H9 (cell line): ENCODE data around the gene F10. TPM values are rescaled to one million over a fixed set of nuclear protein-coding genes. Genes with fewer than 3 reads are reported as not detected.

Source experiments
- DNase-seq: peaks from one replicate; pipeline ENCODE4 v3.0.0-alpha.2; 2017
- H2AFZ ChIP-seq: one replicate; pipeline ENCODE4 v1.6.1; 2013; ENCODE audit warnings: mild to moderate bottlenecking, low read length, control low read depth, moderate library complexity
- H2AK5ac ChIP-seq: 2 replicates; pipeline ENCODE4 v1.6.1; 2013; ENCODE audit warnings: low read length, control low read depth, mixed read lengths; ENCODE audit not compliant: insufficient read length
- H2BK120ac ChIP-seq: one replicate; pipeline ENCODE4 v1.6.1; 2013; ENCODE audit warnings: low read depth, mild to moderate bottlenecking, low read length, control low read depth, inconsistent platforms; ENCODE audit not compliant: poor library complexity, severe bottlenecking
- H2BK12ac ChIP-seq: 2 replicates; pipeline ENCODE4 v1.6.1; 2013; ENCODE audit warnings: low read length, control low read depth, mixed read lengths, low read depth; ENCODE audit not compliant: insufficient read length
- H2BK15ac ChIP-seq: 2 replicates; pipeline ENCODE4 v1.6.1; 2013; ENCODE audit warnings: low read depth, low read length, control low read depth
- H2BK20ac ChIP-seq: one replicate; pipeline ENCODE4 v1.6.1; 2013; ENCODE audit warnings: low read depth, mild to moderate bottlenecking, low read length, control low read depth, inconsistent platforms; ENCODE audit not compliant: poor library complexity, severe bottlenecking
- H2BK5ac ChIP-seq: 2 replicates; pipeline ENCODE4 v1.6.1; 2013; ENCODE audit warnings: low read length, control low read depth, mixed read lengths; ENCODE audit not compliant: insufficient read length
- H3K14ac ChIP-seq: 2 replicates; pipeline ENCODE4 v1.6.1; 2013; ENCODE audit warnings: low read length, control low read depth; ENCODE audit not compliant: insufficient read depth
- H3K18ac ChIP-seq: 2 replicates; pipeline ENCODE4 v1.6.1; 2013; ENCODE audit warnings: low read depth, mild to moderate bottlenecking, mixed read lengths, low read length, control low read depth; ENCODE audit not compliant: insufficient read length
- H3K23ac ChIP-seq: 2 replicates; pipeline ENCODE4 v1.6.1; 2013; ENCODE audit warnings: low read length, control low read depth, mixed read lengths, low read depth; ENCODE audit not compliant: insufficient read length
- H3K23me2 ChIP-seq: 2 replicates; pipeline ENCODE4 v1.6.1; 2013; ENCODE audit warnings: low read depth, mild to moderate bottlenecking, mixed read lengths, low read length, control low read depth; ENCODE audit not compliant: insufficient read length, poor library complexity, severe bottlenecking
- H3K27ac ChIP-seq: 2 replicates; pipeline ENCODE4 v1.5.1; 2013; ENCODE audit warnings: low read length, control low read depth, mixed read lengths, low read depth; ENCODE audit not compliant: insufficient read length
- H3K27me3 ChIP-seq: 2 replicates; pipeline ENCODE4 v1.6.1; 2013; ENCODE audit warnings: low read length, control low read depth, inconsistent platforms; ENCODE audit not compliant: insufficient read depth
- H3K4ac ChIP-seq: 2 replicates; pipeline ENCODE4 v1.6.1; 2013; ENCODE audit warnings: low read depth, mild to moderate bottlenecking, control low read depth, inconsistent platforms, low read length, moderate library complexity
- H3K4me1 ChIP-seq: 2 replicates; pipeline ENCODE4 v1.6.1; 2013; ENCODE audit warnings: low read length, control low read depth, inconsistent platforms; ENCODE audit not compliant: insufficient read depth
- H3K4me2 ChIP-seq: 2 replicates; pipeline ENCODE4 v1.6.1; 2013; ENCODE audit warnings: low read length, control low read depth, mixed read lengths; ENCODE audit not compliant: insufficient read length, insufficient read depth
- H3K56ac ChIP-seq: 2 replicates; pipeline ENCODE4 v1.6.1; 2013; ENCODE audit warnings: low read depth, mild to moderate bottlenecking, mixed read lengths, low read length, control low read depth; ENCODE audit not compliant: insufficient read length
- H3K79me1 ChIP-seq: 2 replicates; pipeline ENCODE4 v1.6.1; 2013; ENCODE audit warnings: low read depth, mild to moderate bottlenecking, moderate library complexity, low read length, control low read depth, inconsistent platforms; ENCODE audit not compliant: insufficient read depth, poor library complexity, severe bottlenecking
- H3K79me2 ChIP-seq: 2 replicates; pipeline ENCODE4 v1.6.1; 2013; ENCODE audit warnings: low read length, control low read depth, inconsistent platforms; ENCODE audit not compliant: insufficient read depth
- H3K9ac ChIP-seq: 2 replicates; pipeline ENCODE4 v1.6.1; 2013; ENCODE audit warnings: low read length, control low read depth, mixed read lengths; ENCODE audit not compliant: insufficient read length; ENCODE audit errors: extremely low read depth
- H3K9me3 ChIP-seq: one replicate; pipeline ENCODE4 v1.6.1; 2013; ENCODE audit warnings: low read depth, low read length, inconsistent platforms; ENCODE audit not compliant: control insufficient read depth
- H3T11ph ChIP-seq: one replicate; pipeline ENCODE4 v1.6.1; 2013; ENCODE audit warnings: mild to moderate bottlenecking, low read length, control low read depth, inconsistent platforms
- H4K20me1 ChIP-seq: one replicate; pipeline ENCODE4 v1.6.1; 2013; ENCODE audit not compliant: control insufficient read depth, insufficient read length, insufficient read depth
- H4K5ac ChIP-seq: 2 replicates; pipeline ENCODE4 v1.6.1; 2013; ENCODE audit warnings: low read depth, mild to moderate bottlenecking, mixed read lengths, low read length, control low read depth; ENCODE audit not compliant: insufficient read length
- H4K8ac ChIP-seq: replicated peaks from 2 replicates; pipeline ENCODE4 v1.6.1; 2013; ENCODE audit warnings: low read length, control low read depth, mixed read lengths, low read depth; ENCODE audit not compliant: insufficient read length
- H4K91ac ChIP-seq: 2 replicates; pipeline ENCODE4 v1.6.1; 2013; ENCODE audit warnings: low read depth, mild to moderate bottlenecking, moderate library complexity, mixed read lengths, low read length, control low read depth; ENCODE audit not compliant: insufficient read length
- H3K27ac Mint-ChIP-seq, 3 experiments: 2 replicates in 2 of 3; 3 replicates in 1 of 3; pipeline ENCODE4 v1.8.0; 2020 to 2021; ENCODE audit warnings: mixed read lengths in 3 of 3, mild to moderate bottlenecking in 1 of 3, moderate library complexity in 1 of 3
- H3K27me3 Mint-ChIP-seq: 2 replicates; pipeline ENCODE4 v1.8.0; 2021; ENCODE audit warnings: low read depth, mild to moderate bottlenecking, moderate library complexity, mixed read lengths
- H3K36me3 Mint-ChIP-seq, 3 experiments: 2 replicates in 2 of 3; 3 replicates in 1 of 3; pipeline ENCODE4 v1.8.0; 2020 to 2021; ENCODE audit warnings: low read depth in 3 of 3, mixed read lengths in 3 of 3; ENCODE audit not compliant: insufficient read depth in 1 of 3
- H3K4me1 Mint-ChIP-seq, 2 experiments: 2 replicates each; pipeline ENCODE4 v1.8.0; 2020; ENCODE audit warnings: mixed read lengths in 2 of 2
- H3K4me3 Mint-ChIP-seq, 2 experiments: 2 replicates in 1 of 2; 3 replicates in 1 of 2; pipeline ENCODE4 v1.8.0; 2020 to 2021; ENCODE audit warnings: mild to moderate bottlenecking in 2 of 2, mixed read lengths in 2 of 2, moderate library complexity in 1 of 2
- H3K9me3 Mint-ChIP-seq, 2 experiments: 2 replicates in 1 of 2; 3 replicates in 1 of 2; pipeline ENCODE4 v1.8.0; 2020; ENCODE audit warnings: mild to moderate bottlenecking in 2 of 2, mixed read lengths in 2 of 2, moderate library complexity in 1 of 2
- CTCF ChIP-seq: fragments of 200-600 bp; sonication (generic); conservative IDR thresholded peaks from 3 replicates; pipeline ENCODE4 v1.8.0; 2021; ENCODE audit warnings: antibody characterized with exemption, mild to moderate bottlenecking
- WGBS: extraction: QIAGEN DNeasy Blood & Tissue Kit; methylation state at CpG from one replicate; pipeline ENCODE4 v1.1.7; 2013; ENCODE audit warnings: missing lambda C conversion rate, low lambda C conversion rate, mixed read lengths; ENCODE audit not compliant: insufficient read length; ENCODE audit errors: extremely low coverage; 5-methylcytosine and 5-hydroxymethylcytosine counted together
- total RNA-seq: library from RNA; stranded (reverse); gene quantifications from 2 replicates; pipeline ENCODE4 v1.2.1, GENCODE V29; 2021

Gene F10
- total RNA-seq, 1 experiment from 2014 or later: 1.7 TPM

GRCh38 chr13:113167155-113167554 lies 44.6 kb downstream of the F10 start:
- H3K27ac Mint-ChIP-seq: no peak overlapping the region
- no CpG with 5 or more reads among the region's 10 CpGs for whole genome bisulfite sequencing
- H3K9me3 Mint-ChIP-seq: no peaks in the 10 kb centered on the region

More at GRCh38 chr13:113167155-113167554, 44.6 kb downstream of the F10 start:
- no peak overlapping the region for H3K4me3 Mint-ChIP-seq
- no peak for TF ChIP-seq CTCF
- Histone ChIP-seq H4K8ac (no peak overlapping the region), H3T11ph (no peak overlapping the region), H4K91ac (no peak overlapping the region), H3K4ac (no peak overlapping the region), H3K23ac (no peak overlapping the region), H3K79me2 (no peaks in the 10 kb centered on the region), H3K56ac (no peak overlapping the region), H4K5ac (no peak overlapping the region), H2AK5ac (no peak overlapping the region), H2BK12ac (no peak overlapping the region), H3K79me1 (no peaks in the 10 kb centered on the region), H3K23me2 (no peaks in the 10 kb centered on the region), H2BK120ac (no peak overlapping the region), H3K4me1 (no peaks in the 10 kb centered on the region), H3K14ac (no peak overlapping the region), H2BK15ac (no peak overlapping the region), H2BK5ac (no peak overlapping the region), H3K27ac (no peak overlapping the region), H2AFZ (no peak overlapping the region), H3K27me3 (no peaks in the 10 kb centered on the region), H3K9ac (no peak overlapping the region), H3K9me3 (no peaks in the 10 kb centered on the region), H4K20me1 (no peaks in the 10 kb centered on the region), H3K18ac (no peak overlapping the region), H3K4me2 (no peak overlapping the region), H2BK20ac (no peak overlapping the region)
- DNase-seq: no peak
- H3K4me1 Mint-ChIP-seq: peaks cover 19 to 24% of the 10 kb centered on the region in 2 experiments
- peaks cover 12 to 36% (median 15%) of the 10 kb centered on the region in 3 experiments; a peak in 5 of 7 replicates for H3K36me3 Mint-ChIP-seq
- peaks cover 9% of the 10 kb centered on the region for H3K27me3 Mint-ChIP-seq
